NB4 (cell line): ENCODE results near the gene PRKAB1.

Source experiments
- DNase-seq: peaks from one replicate; pipeline ENCODE4 v3.0.0; 2010; ENCODE audit warnings: low read depth
- H3K4me3 ChIP-seq: one replicate; pipeline ENCODE4 v1.5.1; 2011; ENCODE audit warnings: mild to moderate bottlenecking, low read depth, low read length, moderate library complexity
- MAX ChIP-seq: IDR thresholded peaks from 2 replicates; pipeline ENCODE4 v1.6.1; 2011; ENCODE audit warnings: low read depth, low read length
- MYC ChIP-seq: IDR thresholded peaks from 2 replicates; pipeline ENCODE4 v1.6.1; 2011; ENCODE audit warnings: low read depth, low read length
- POLR2A ChIP-seq: IDR thresholded peaks from 2 replicates; pipeline ENCODE4 v1.6.1; 2011; ENCODE audit warnings: mild to moderate bottlenecking; ENCODE audit not compliant: insufficient read length; ENCODE audit errors: extremely low read depth
- TF ChIP-seq, protein P1 (sequence below): IDR thresholded peaks from one replicate; pipeline ENCODE4 v1.5.1; 2012; ENCODE audit warnings: low read depth, low read length

Gene PRKAB1

GRCh38 chr12:119627686-119628085, 40.2 kb upstream of the PRKAB1 start:
- H3K4me3 ChIP-seq: no peak overlapping the region
- DNase-seq: no peak
- TF ChIP-seq, protein P1, sequence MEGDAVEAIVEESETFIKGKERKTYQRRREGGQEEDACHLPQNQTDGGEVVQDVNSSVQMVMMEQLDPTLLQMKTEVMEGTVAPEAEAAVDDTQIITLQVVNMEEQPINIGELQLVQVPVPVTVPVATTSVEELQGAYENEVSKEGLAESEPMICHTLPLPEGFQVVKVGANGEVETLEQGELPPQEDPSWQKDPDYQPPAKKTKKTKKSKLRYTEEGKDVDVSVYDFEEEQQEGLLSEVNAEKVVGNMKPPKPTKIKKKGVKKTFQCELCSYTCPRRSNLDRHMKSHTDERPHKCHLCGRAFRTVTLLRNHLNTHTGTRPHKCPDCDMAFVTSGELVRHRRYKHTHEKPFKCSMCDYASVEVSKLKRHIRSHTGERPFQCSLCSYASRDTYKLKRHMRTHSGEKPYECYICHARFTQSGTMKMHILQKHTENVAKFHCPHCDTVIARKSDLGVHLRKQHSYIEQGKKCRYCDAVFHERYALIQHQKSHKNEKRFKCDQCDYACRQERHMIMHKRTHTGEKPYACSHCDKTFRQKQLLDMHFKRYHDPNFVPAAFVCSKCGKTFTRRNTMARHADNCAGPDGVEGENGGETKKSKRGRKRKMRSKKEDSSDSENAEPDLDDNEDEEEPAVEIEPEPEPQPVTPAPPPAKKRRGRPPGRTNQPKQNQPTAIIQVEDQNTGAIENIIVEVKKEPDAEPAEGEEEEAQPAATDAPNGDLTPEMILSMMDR: no peak
- no peak for TF ChIP-seq MAX
- no peak for TF ChIP-seq POLR2A
- no peak for TF ChIP-seq MYC

GRCh38 chr12:119630223-119630780, 37.6 kb upstream of the PRKAB1 start:
- no peak overlapping the region for H3K4me3 ChIP-seq
- no peak for DNase-seq
- TF ChIP-seq, protein P1: no peak
- TF ChIP-seq MAX: no peak
- no peak for TF ChIP-seq POLR2A
- TF ChIP-seq MYC: no peak

GRCh38 chr12:119630962-119631550, 36.9 kb upstream of the PRKAB1 start:
- no peak overlapping the region for H3K4me3 ChIP-seq
- no peak for TF ChIP-seq POLR2A
- no peak for TF ChIP-seq MAX
- TF ChIP-seq, protein P1: no peak
- no peak for TF ChIP-seq MYC
- DNase-seq: no peak

GRCh38 chr12:119631930-119632678, 35.8 kb upstream of the PRKAB1 start:
- TF ChIP-seq POLR2A (no peak), MAX (no peak), MYC (no peak)
- TF ChIP-seq, protein P1: no peak
- no peak for DNase-seq
- no peak overlapping the region for H3K4me3 ChIP-seq

- no peak for DNase-seq
- no peak overlapping the region for H3K4me3 ChIP-seq
- no peak for TF ChIP-seq MAX
- TF ChIP-seq POLR2A: no peak
- no peak for TF ChIP-seq MYC
- TF ChIP-seq, protein P1: no peak
Observed at GRCh38 chr12:119634743-119635142, 33.2 kb upstream of the PRKAB1 start.
